Ishikawa (cell line): Measurements from ENCODE around the gene CLEC3B.

ENCODE experiments used
- CEBPB ChIP-seq: IDR thresholded peaks from 2 replicates; pipeline ENCODE4 v1.6.1; 2012
- EGR1 ChIP-seq: IDR thresholded peaks from 2 replicates; pipeline ENCODE4 v1.6.1; 2012
- EP300 ChIP-seq: IDR thresholded peaks from 2 replicates; pipeline ENCODE4 v1.6.1; 2012; ENCODE audit warnings: borderline replicate concordance
- FOXM1 ChIP-seq: IDR thresholded peaks from 2 replicates; pipeline ENCODE4 v1.6.1; 2012; ENCODE audit warnings: low read depth, borderline replicate concordance
- MAX ChIP-seq: IDR thresholded peaks from 2 replicates; pipeline ENCODE4 v1.6.1; 2012
- NFIC ChIP-seq: IDR thresholded peaks from 2 replicates; pipeline ENCODE4 v1.6.1; 2012
- RAD21 ChIP-seq: IDR thresholded peaks from 2 replicates; pipeline ENCODE4 v1.6.1; 2012; ENCODE audit warnings: low read depth
- TAF1 ChIP-seq: IDR thresholded peaks from 2 replicates; pipeline ENCODE4 v1.6.1; 2012; ENCODE audit warnings: low read depth, mild to moderate bottlenecking
- TCF12 ChIP-seq: IDR thresholded peaks from 2 replicates; pipeline ENCODE4 v1.6.1; 2012; ENCODE audit warnings: low read depth
- TEAD4 ChIP-seq: IDR thresholded peaks from 2 replicates; pipeline ENCODE4 v1.6.1; 2012
- YY1 ChIP-seq: IDR thresholded peaks from 2 replicates; pipeline ENCODE4 v1.6.1; 2012; ENCODE audit warnings: low read depth
- ZBTB7A ChIP-seq: IDR thresholded peaks from 2 replicates; pipeline ENCODE4 v1.6.1; 2012; ENCODE audit warnings: low read depth
- TF ChIP-seq, protein P1 (sequence below): IDR thresholded peaks from 2 replicates; pipeline ENCODE4 v1.6.1; 2012

GRCh38 chr3:45008117-45008516, 18.0 kb upstream of the CLEC3B start:
- no peak for TF ChIP-seq TAF1
- TF ChIP-seq NFIC = no peak
- no peak for TF ChIP-seq MAX
- no peak for TF ChIP-seq EP300
- no peak for TF ChIP-seq CEBPB
- no peak for TF ChIP-seq YY1
- TF ChIP-seq ZBTB7A = no peak
- no peak for TF ChIP-seq TCF12
- TF ChIP-seq RAD21 = no peak
- TF ChIP-seq TEAD4 = no peak
- no peak for TF ChIP-seq FOXM1
- TF ChIP-seq EGR1 = no peak
- TF ChIP-seq, protein P1, sequence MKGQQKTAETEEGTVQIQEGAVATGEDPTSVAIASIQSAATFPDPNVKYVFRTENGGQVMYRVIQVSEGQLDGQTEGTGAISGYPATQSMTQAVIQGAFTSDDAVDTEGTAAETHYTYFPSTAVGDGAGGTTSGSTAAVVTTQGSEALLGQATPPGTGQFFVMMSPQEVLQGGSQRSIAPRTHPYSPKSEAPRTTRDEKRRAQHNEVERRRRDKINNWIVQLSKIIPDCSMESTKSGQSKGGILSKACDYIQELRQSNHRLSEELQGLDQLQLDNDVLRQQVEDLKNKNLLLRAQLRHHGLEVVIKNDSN = no peak
